GM23338 (cell line): ENCODE results near the gene UTP11. TPM values are rescaled to one million over a fixed set of nuclear protein-coding genes. Genes with fewer than 3 reads are reported as not detected.

Experiments used
- ATAC-seq: fragments of 200-7000 bp; cut with Tn5 transposase; 3 replicates; pipeline ENCODE4 v1.9.1; 2020
- DNase-seq: peaks from one replicate; pipeline ENCODE4 v3.0.0-alpha.2; 2015; ENCODE audit warnings: low spot score
- H2AFZ ChIP-seq: fragments of 200-600 bp; sonication (generic); 2 replicates; pipeline ENCODE4 v1.8.0; 2016; ENCODE audit warnings: antibody characterized with exemption, mild to moderate bottlenecking, moderate library complexity
- H3F3A ChIP-seq: fragments of 200-600 bp; sonication (generic); replicated peaks from 2 replicates; pipeline ENCODE4 v1.8.0; 2017; ENCODE audit warnings: antibody characterized with exemption, mixed run types, low read depth
- H3K27ac ChIP-seq: fragments of 200-600 bp; sonication (generic); 2 replicates; pipeline ENCODE4 v1.6.1; 2016; ENCODE audit warnings: low read depth
- H3K27me3 ChIP-seq: fragments of 200-600 bp; sonication (generic); 2 replicates; pipeline ENCODE4 v1.8.0; 2016; ENCODE audit warnings: mild to moderate bottlenecking, mixed run types, moderate library complexity; ENCODE audit not compliant: insufficient read depth
- H3K36me3 ChIP-seq: fragments of 200-600 bp; sonication (generic); 2 replicates; pipeline ENCODE4 v1.8.0; 2016; ENCODE audit warnings: mild to moderate bottlenecking; ENCODE audit not compliant: insufficient read depth
- H3K4me1 ChIP-seq: fragments of 200-600 bp; sonication (generic); 2 replicates; pipeline ENCODE4 v1.8.0; 2016; ENCODE audit warnings: mild to moderate bottlenecking, moderate library complexity; ENCODE audit not compliant: insufficient read depth
- H3K4me2 ChIP-seq: fragments of 200-600 bp; sonication (generic); 2 replicates; pipeline ENCODE4 v1.7.1; 2017; ENCODE audit warnings: mixed run types
- H3K4me3 ChIP-seq: fragments of 200-600 bp; sonication (generic); 2 replicates; pipeline ENCODE4 v1.6.1; 2016; ENCODE audit warnings: mixed run types
- H3K79me2 ChIP-seq: fragments of 200-600 bp; sonication (generic); replicated peaks from 2 replicates; pipeline ENCODE4 v1.8.0; 2017; ENCODE audit warnings: mild to moderate bottlenecking; ENCODE audit not compliant: insufficient read depth
- H3K9me2 ChIP-seq: fragments of 200-600 bp; sonication (generic); 2 replicates; pipeline ENCODE4 v1.8.0; 2017; ENCODE audit not compliant: insufficient read depth
- H4K20me1 ChIP-seq: fragments of 200-600 bp; sonication (generic); replicated peaks from 2 replicates; pipeline ENCODE4 v1.8.0; 2017; ENCODE audit warnings: mild to moderate bottlenecking; ENCODE audit not compliant: insufficient read depth
- H3K27ac Mint-ChIP-seq: 2 replicates; pipeline ENCODE4 v1.8.0; 2020; ENCODE audit warnings: inconsistent platforms, mild to moderate bottlenecking, moderate library complexity, mixed read lengths
- H3K27me3 Mint-ChIP-seq: 3 replicates; pipeline ENCODE4 v1.8.0; 2022; ENCODE audit warnings: low read depth, mild to moderate bottlenecking, moderate library complexity, mixed read lengths, inconsistent platforms; ENCODE audit not compliant: insufficient read depth, poor library complexity
- H3K36me3 Mint-ChIP-seq: 3 replicates; pipeline ENCODE4 v1.8.0; 2021; ENCODE audit warnings: low read depth, mild to moderate bottlenecking, inconsistent platforms, moderate library complexity, mixed read lengths
- H3K4me1 Mint-ChIP-seq: 3 replicates; pipeline ENCODE4 v1.8.0; 2020; ENCODE audit warnings: mild to moderate bottlenecking, inconsistent platforms, mixed read lengths
- H3K4me3 Mint-ChIP-seq: 3 replicates; pipeline ENCODE4 v1.8.0; 2021; ENCODE audit warnings: moderate library complexity, mild to moderate bottlenecking, inconsistent platforms, mixed read lengths
- H3K9me3 Mint-ChIP-seq: 3 replicates; pipeline ENCODE4 v1.8.0; 2020; ENCODE audit warnings: moderate library complexity, mild to moderate bottlenecking, inconsistent platforms, mixed read lengths
- EZH2phosphoT487 ChIP-seq: fragments of 200-600 bp; sonication (generic); IDR thresholded peaks from one replicate; pipeline ENCODE4 v1.8.1; 2018; ENCODE audit warnings: antibody characterized with exemption; ENCODE audit not compliant: unreplicated experiment
- JUNB ChIP-seq: IDR thresholded peaks from one replicate; pipeline ENCODE4 v1.6.1; 2016; ENCODE audit warnings: antibody characterized with exemption; ENCODE audit not compliant: unreplicated experiment
- NANOG ChIP-seq: IDR thresholded peaks from 2 replicates; pipeline ENCODE4 v1.6.1; 2016; ENCODE audit warnings: antibody characterized with exemption, borderline replicate concordance
- POLR2AphosphoS5 ChIP-seq: IDR thresholded peaks from 2 replicates; pipeline ENCODE4 v1.6.1; 2016; ENCODE audit warnings: antibody characterized with exemption, low read depth
- STAT1 ChIP-seq: IDR thresholded peaks from one replicate; pipeline ENCODE4 v1.6.1; 2016; ENCODE audit warnings: antibody characterized with exemption; ENCODE audit not compliant: unreplicated experiment
- ZNF114 ChIP-seq: fragments of 250-450 bp; sonication (Bioruptor Pico); IDR thresholded peaks from 2 replicates; pipeline ENCODE4 v1.5.0; 2020; ENCODE audit warnings: mild to moderate bottlenecking, moderate library complexity
- ZNF331 ChIP-seq: fragments of 250-450 bp; sonication (Bioruptor Pico); IDR thresholded peaks from 2 replicates; pipeline ENCODE4 v1.5.0; 2020; ENCODE audit warnings: low read depth, mild to moderate bottlenecking, moderate library complexity
- polyA plus RNA-seq: library from polyadenylated mRNA; unstranded; fragments of >200 nt; fragmentation: Nextera tagmentation; extraction: Ambion mirVana; gene quantifications from 2 replicates; pipeline ENCODE4 v1.2.1, GENCODE V29; 2016
- total RNA-seq: library from RNA; depleted of rRNA; stranded (reverse); fragments of >200 nt; shearing (Covaris generic); gene quantifications from 2 replicates; pipeline ENCODE4 v1.2.3, GENCODE V29; 2014
- TF ChIP-seq, protein P1 (sequence below): fragments of 250-450 bp; sonication (Bioruptor Pico); IDR thresholded peaks from 2 replicates; pipeline ENCODE4 v1.5.0; 2020; ENCODE audit warnings: mild to moderate bottlenecking, moderate library complexity

UTP11 gene
- total and polyA plus RNA-seq, 2 experiments from 2014 or later: 67.8 to 105 TPM

DNA sequence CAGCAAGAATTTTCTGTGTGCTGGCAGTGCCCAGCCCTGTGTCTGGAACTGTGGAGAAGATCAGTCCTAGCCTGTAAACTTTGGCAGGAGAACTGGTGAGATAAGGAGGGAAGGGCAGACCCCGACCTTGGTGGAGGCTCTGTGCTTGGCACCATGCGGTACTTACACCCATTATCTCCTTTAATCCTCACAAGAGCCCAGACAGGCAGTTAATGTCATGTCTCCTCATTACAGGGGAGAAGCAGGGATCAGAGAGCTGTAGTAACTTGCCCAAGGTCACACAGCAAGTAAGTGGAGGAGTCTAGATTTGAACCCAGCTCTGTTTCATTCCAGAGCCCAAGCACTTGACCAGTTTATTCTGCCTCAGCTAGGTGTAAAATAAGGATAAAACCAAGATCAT lies 48.0 kb downstream of the UTP11 start:
- Histone ChIP-seq H3F3A (no peaks in the 10 kb centered on the region), H3K4me2 (no peak overlapping the region), H4K20me1 (no peaks in the 10 kb centered on the region), H3K36me3 (no peaks in the 10 kb centered on the region), H3K27me3 (no peaks in the 10 kb centered on the region), H3K4me1 (peaks cover 10% of the 10 kb centered on the region; the same call in 1 of the 2 replicates), H3K27ac (no peak overlapping the region), H3K4me3 (no peak overlapping the region), H2AFZ (no peak overlapping the region), H3K79me2 (no peaks in the 10 kb centered on the region), H3K9me2 (no peaks in the 10 kb centered on the region)
- Mint-ChIP-seq H3K27me3 (peaks cover 13% of the 10 kb centered on the region), H3K36me3 (peaks cover 4% of the 10 kb centered on the region; the same call in 1 of the 3 replicates), H3K4me3 (no peak overlapping the region), H3K4me1 (peaks cover 37% of the 10 kb centered on the region), H3K27ac (no peak overlapping the region), H3K9me3 (peaks cover 4% of the 10 kb centered on the region; the same call in 1 of the 3 replicates)
- no peak for ATAC-seq
- DNase-seq: no peak
- TF ChIP-seq, protein P1, sequence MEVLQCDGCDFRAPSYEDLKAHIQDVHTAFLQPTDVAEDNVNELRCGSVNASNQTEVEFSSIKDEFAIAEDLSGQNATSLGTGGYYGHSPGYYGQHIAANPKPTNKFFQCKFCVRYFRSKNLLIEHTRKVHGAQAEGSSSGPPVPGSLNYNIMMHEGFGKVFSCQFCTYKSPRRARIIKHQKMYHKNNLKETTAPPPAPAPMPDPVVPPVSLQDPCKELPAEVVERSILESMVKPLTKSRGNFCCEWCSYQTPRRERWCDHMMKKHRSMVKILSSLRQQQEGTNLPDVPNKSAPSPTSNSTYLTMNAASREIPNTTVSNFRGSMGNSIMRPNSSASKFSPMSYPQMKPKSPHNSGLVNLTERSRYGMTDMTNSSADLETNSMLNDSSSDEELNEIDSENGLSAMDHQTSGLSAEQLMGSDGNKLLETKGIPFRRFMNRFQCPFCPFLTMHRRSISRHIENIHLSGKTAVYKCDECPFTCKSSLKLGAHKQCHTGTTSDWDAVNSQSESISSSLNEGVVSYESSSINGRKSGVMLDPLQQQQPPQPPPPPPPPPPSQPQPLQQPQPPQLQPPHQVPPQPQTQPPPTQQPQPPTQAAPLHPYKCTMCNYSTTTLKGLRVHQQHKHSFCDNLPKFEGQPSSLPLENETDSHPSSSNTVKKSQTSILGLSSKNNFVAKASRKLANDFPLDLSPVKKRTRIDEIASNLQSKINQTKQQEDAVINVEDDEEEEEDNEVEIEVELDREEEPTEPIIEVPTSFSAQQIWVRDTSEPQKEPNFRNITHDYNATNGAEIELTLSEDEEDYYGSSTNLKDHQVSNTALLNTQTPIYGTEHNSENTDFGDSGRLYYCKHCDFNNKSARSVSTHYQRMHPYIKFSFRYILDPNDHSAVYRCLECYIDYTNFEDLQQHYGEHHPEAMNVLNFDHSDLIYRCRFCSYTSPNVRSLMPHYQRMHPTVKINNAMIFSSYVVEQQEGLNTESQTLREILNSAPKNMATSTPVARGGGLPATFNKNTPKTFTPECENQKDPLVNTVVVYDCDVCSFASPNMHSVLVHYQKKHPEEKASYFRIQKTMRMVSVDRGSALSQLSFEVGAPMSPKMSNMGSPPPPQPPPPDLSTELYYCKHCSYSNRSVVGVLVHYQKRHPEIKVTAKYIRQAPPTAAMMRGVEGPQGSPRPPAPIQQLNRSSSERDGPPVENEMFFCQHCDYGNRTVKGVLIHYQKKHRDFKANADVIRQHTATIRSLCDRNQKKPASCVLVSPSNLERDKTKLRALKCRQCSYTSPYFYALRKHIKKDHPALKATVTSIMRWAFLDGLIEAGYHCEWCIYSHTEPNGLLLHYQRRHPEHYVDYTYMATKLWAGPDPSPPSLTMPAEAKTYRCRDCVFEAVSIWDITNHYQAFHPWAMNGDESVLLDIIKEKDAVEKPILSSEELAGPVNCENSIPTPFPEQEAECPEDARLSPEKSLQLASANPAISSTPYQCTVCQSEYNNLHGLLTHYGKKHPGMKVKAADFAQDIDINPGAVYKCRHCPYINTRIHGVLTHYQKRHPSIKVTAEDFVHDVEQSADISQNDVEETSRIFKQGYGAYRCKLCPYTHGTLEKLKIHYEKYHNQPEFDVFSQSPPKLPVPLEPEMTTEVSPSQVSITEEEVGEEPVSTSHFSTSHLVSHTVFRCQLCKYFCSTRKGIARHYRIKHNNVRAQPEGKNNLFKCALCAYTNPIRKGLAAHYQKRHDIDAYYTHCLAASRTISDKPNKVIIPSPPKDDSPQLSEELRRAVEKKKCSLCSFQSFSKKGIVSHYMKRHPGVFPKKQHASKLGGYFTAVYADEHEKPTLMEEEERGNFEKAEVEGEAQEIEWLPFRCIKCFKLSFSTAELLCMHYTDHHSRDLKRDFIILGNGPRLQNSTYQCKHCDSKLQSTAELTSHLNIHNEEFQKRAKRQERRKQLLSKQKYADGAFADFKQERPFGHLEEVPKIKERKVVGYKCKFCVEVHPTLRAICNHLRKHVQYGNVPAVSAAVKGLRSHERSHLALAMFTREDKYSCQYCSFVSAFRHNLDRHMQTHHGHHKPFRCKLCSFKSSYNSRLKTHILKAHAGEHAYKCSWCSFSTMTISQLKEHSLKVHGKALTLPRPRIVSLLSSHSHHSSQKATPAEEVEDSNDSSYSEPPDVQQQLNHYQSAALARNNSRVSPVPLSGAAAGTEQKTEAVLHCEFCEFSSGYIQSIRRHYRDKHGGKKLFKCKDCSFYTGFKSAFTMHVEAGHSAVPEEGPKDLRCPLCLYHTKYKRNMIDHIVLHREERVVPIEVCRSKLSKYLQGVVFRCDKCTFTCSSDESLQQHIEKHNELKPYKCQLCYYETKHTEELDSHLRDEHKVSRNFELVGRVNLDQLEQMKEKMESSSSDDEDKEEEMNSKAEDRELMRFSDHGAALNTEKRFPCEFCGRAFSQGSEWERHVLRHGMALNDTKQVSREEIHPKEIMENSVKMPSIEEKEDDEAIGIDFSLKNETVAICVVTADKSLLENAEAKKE (CRISPR knock-in tag): no peak
- TF ChIP-seq EZH2phosphoT487 (no peak), ZNF331 (CRISPR knock-in tag) (no peak)

DNA sequence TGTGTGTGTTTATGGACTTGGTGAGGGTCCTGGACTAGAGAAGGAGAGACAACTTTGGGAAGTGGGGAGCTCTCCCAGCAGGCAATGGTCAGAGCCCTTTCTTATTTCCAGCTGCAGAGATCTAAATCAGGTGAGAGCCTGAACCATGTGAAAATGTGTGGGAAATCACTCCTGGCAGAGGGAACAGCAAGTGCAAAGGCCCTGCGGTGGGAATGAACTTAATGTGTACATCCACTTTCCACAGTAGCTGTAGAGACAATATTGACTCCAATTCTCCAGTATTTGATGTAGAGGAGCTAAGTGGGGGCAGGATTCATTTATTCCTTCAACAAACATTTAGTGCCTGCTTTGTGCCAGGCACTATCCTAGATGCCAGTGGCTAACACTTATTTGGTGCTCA lies 48.8 kb downstream of the UTP11 start:
- Mint-ChIP-seq H3K4me1 (peaks cover 42% of the 10 kb centered on the region), H3K27me3 (peaks cover 13% of the 10 kb centered on the region), H3K27ac (no peak overlapping the region), H3K4me3 (no peak overlapping the region), H3K36me3 (peaks cover 4% of the 10 kb centered on the region; the same call in 1 of the 3 replicates), H3K9me3 (peaks cover 4% of the 10 kb centered on the region; the same call in 1 of the 3 replicates)
- Histone ChIP-seq H3K27me3 (no peaks in the 10 kb centered on the region), H3K4me1 (peaks cover 10% of the 10 kb centered on the region), H3K4me2 (no peak overlapping the region), H4K20me1 (no peaks in the 10 kb centered on the region), H3K4me3 (no peak overlapping the region), H3K27ac (no peak overlapping the region), H3K36me3 (no peaks in the 10 kb centered on the region), H3K79me2 (no peaks in the 10 kb centered on the region), H3F3A (no peaks in the 10 kb centered on the region), H2AFZ (no peak overlapping the region), H3K9me2 (no peaks in the 10 kb centered on the region)
- DNase-seq: no peak
- ATAC-seq: no peak
- TF ChIP-seq STAT1 (no peak), ZNF114 (CRISPR knock-in tag) (no peak), ZNF331 (CRISPR knock-in tag) (no peak), NANOG (no peak), JUNB (no peak), POLR2AphosphoS5 (no peak)
